HG02973 (cell line): ENCODE data around the gene CBX2.

Experiments
- ATAC-seq: cut with Tn5 transposase; IDR thresholded peaks from one replicate; pipeline ENCODE4 v1.9.1; 2021; ENCODE audit warnings: moderate library complexity; ENCODE audit not compliant: unreplicated experiment

CBX2 gene

GRCh38 chr17:79786930-79787643 is 9.1 kb downstream of the CBX2 start:
- ATAC-seq: no peak

- ATAC-seq: no peak
Measured at GRCh38 chr17:79788455-79788854, 10.5 kb downstream of the CBX2 start.

- no peak for ATAC-seq
Measured at GRCh38 chr17:79788989-79789942, 11.3 kb downstream of the CBX2 start.

GRCh38 chr17:79789943-79790804 is 12.2 kb downstream of the CBX2 start:
- no peak for ATAC-seq

- ATAC-seq: no peak
Measured at GRCh38 chr17:79790805-79791734, 13.1 kb downstream of the CBX2 start.

GRCh38 chr17:79791735-79792161 is 13.8 kb downstream of the CBX2 start:
- ATAC-seq: no peak

- no peak for ATAC-seq
Measured at GRCh38 chr17:79792341-79792871, 14.5 kb downstream of the CBX2 start.

- ATAC-seq: no peak
Measured at GRCh38 chr17:79792984-79793923, 15.3 kb downstream of the CBX2 start.

- ATAC-seq: no peak
Measured at GRCh38 chr17:79793924-79794304, 16.0 kb downstream of the CBX2 start.

- no peak for ATAC-seq
Measured at GRCh38 chr17:79794659-79795511, 16.9 kb downstream of the CBX2 start.

- no peak for ATAC-seq
Measured at GRCh38 chr17:79795795-79796443, 18.0 kb downstream of the CBX2 start.

- ATAC-seq: no peak
Measured at GRCh38 chr17:79796444-79796762, 18.5 kb downstream of the CBX2 start.

GRCh38 chr17:79796763-79797491 is 19.0 kb downstream of the CBX2 start, which contains the start of gene CBX8:
Gene CBX8 (minus strand): TSS chr17:79797077. CDS start chr17:79796998, 79 bp downstream.
- peak; percentile 87 for ATAC-seq

- peak; percentile 7 for ATAC-seq
Measured at GRCh38 chr17:79797492-79798298, 19.7 kb downstream of the CBX2 start.

GRCh38 chr17:79798299-79799173 is 20.6 kb downstream of the CBX2 start:
- no peak for ATAC-seq
